ENCODE results near the gene MT1E. TPM values are rescaled to one million over a fixed set of nuclear protein-coding genes. Genes with fewer than 3 reads are reported as not detected.
"Not testable (repeated sequence)": the region's sequence is repeated elsewhere in the genome, so short reads cannot be mapped to it uniquely, and the experiment has no call there.

Gene MT1E
- total RNA-seq, 1 experiment from 2014 or later, result 383 TPM

GRCh38 chr16:56671691-56672090, 46.1 kb downstream of the MT1E start:
- POLR2A ChIA-PET; H3K4me1 ChIP-seq (ENCODE audit: control insufficient read depth in 1 of 2, insufficient read depth in 2 of 2, low read length in 2 of 2); H3K9ac ChIP-seq (ENCODE audit: low read length); H3K36me3 ChIP-seq (ENCODE audit: control insufficient read depth in 1 of 2, insufficient read depth in 2 of 2, low read length in 2 of 2); H3K4me2 ChIP-seq (ENCODE audit: low read length); CTCF ChIA-PET; ATAC-seq; BruUV-seq (replicated peaks); H3K27me3 ChIP-seq (ENCODE audit: insufficient read depth, low read length); intact Hi-C loops (cut with micrococcal nuclease); H3K9me2 ChIP-seq (ENCODE audit: insufficient read depth); H3K27ac ChIP-seq (ENCODE audit: low read depth, low read length); H3K79me2 ChIP-seq (ENCODE audit: insufficient read depth, low read length); H3K4me3 ChIP-seq (replicated peaks in 1 of 2; ENCODE audit: low read depth in 1 of 2, low read length in 2 of 2); DNase-seq (ENCODE audit: low read depth, low spot score); H3K9me3 ChIP-seq (ENCODE audit: control insufficient read depth in 1 of 2, insufficient read depth in 1 of 2, low read depth in 1 of 2, low read length in 2 of 2); H2AFZ ChIP-seq (ENCODE audit: low read depth, low read length, poor library complexity, severe bottlenecking); RAD21 ChIA-PET (ENCODE audit: low non-redundant PET in 1 of 2, low total read pairs in 2 of 2, uncharacterized antibody in 2 of 2, unreplicated experiment in 2 of 2); H4K20me1 ChIP-seq (ENCODE audit: insufficient read depth): not testable (repeated sequence)

GRCh38 chr16:56672171-56672570, 46.6 kb downstream of the MT1E start:
- H4K20me1 ChIP-seq (ENCODE audit: insufficient read depth); CTCF ChIA-PET; BruUV-seq (replicated peaks): not testable (repeated sequence)

DNA sequence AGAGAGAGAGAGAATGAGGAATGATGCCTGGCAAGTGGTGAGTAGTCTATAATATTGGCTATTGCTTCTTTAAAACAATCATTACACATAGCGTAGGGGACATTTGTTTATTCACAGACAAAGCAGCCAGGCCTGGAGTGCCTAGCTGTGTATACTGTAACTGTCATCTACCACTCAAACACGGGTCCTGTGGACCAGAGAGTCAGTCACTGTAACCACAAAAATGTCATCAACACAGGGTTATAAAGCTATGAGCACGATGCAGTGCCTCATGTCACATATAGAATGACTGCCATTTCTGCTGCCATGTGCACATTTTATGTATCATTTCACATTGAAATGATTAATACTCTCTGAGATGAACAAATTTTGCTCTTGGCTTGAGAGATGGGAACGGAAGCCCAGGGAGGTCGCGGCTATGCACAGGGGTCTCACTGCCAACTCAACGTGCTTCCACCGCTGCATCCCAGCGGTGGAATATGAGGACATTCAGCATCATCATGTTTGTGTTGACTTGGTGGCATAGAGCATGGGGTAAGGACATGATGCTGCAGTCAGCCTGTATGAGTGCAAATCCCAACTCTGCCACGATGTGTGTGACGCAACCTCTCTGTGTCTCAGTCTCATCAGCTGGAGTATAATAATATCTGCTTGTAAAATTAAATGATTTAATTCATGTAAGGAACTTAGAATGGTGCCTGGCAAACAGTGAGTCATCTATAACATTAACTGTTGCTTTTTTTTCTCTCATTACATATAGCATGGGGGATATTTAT, 47.4 kb downstream of the MT1E start:
- RAD21 ChIA-PET (ENCODE audit: low non-redundant PET in 1 of 2, low total read pairs in 2 of 2, uncharacterized antibody in 2 of 2, unreplicated experiment in 2 of 2), result no interaction called here
- Histone ChIP-seq H3K4me1 (ENCODE audit: control insufficient read depth in 1 of 2, insufficient read depth in 2 of 2, low read length in 2 of 2) (no peaks in the 10 kb centered on the region), H3K9me3 (ENCODE audit: control insufficient read depth in 1 of 2, insufficient read depth in 1 of 2, low read depth in 1 of 2, low read length in 2 of 2) (no peaks in the 10 kb centered on the region), H3K27me3 (ENCODE audit: insufficient read depth, low read length) (no peaks in the 10 kb centered on the region), H3K79me2 (ENCODE audit: insufficient read depth, low read length) (no peaks in the 10 kb centered on the region), H3K4me2 (ENCODE audit: low read length) (no peak overlapping the region), H3K9me2 (ENCODE audit: insufficient read depth) (no peaks in the 10 kb centered on the region), H4K20me1 (ENCODE audit: insufficient read depth) (no peaks in the 10 kb centered on the region), H3K9ac (ENCODE audit: low read length) (no peak overlapping the region), H3K36me3 (ENCODE audit: control insufficient read depth in 1 of 2, insufficient read depth in 2 of 2, low read length in 2 of 2) (no peaks in the 10 kb centered on the region), H3K27ac (ENCODE audit: low read depth, low read length) (no peak overlapping the region), H3K4me3 (replicated peaks in 1 of 2; ENCODE audit: low read depth in 1 of 2, low read length in 2 of 2) (no peak overlapping the region), H2AFZ (ENCODE audit: low read depth, low read length, poor library complexity, severe bottlenecking) (no peak overlapping the region)
- no peak for ATAC-seq
- intact Hi-C loops (cut with micrococcal nuclease), result no loop called here
- DNase-seq (ENCODE audit: low read depth, low spot score), result no peak
- BruUV-seq (replicated peaks), result no TSS peak
- POLR2A ChIA-PET, result interaction anchor here (1.6 kb wide), 1 partner anchor 10 kb away, joined by 5 read pairs; no protein-coding TSS in a partner anchor
- CTCF ChIA-PET, result no interaction called here
- TF ChIP-seq POLR2A (IDR thresholded peaks at IDR 0.05; ENCODE audit: borderline replicate concordance, extremely low read depth, insufficient read depth, insufficient read length), result no peak
- no peak for TF ChIP-seq CEBPB (IDR thresholded peaks at IDR 0.05; ENCODE audit: low read depth)
- TF ChIP-seq FOSL1 (IDR thresholded peaks at IDR 0.05; ENCODE audit: low read depth), result no peak
- no peak for TF ChIP-seq CBX3 (IDR thresholded peaks at IDR 0.05; ENCODE audit: low read depth)
- TF ChIP-seq EGR1 (IDR thresholded peaks at IDR 0.05; ENCODE audit: low read depth), result no peak
- TF ChIP-seq SIN3A (IDR thresholded peaks at IDR 0.05; ENCODE audit: low read depth), result no peak
- TF ChIP-seq ZBTB33 (IDR thresholded peaks at IDR 0.05; ENCODE audit: extremely low read depth, insufficient replicate concordance, low read length), result no peak
- TF ChIP-seq RAD21 (IDR thresholded peaks at IDR 0.05; ENCODE audit: low read depth), result no peak
- TF ChIP-seq SRF (IDR thresholded peaks at IDR 0.05; ENCODE audit: low read depth), result no peak
- TF ChIP-seq SP1 (IDR thresholded peaks at IDR 0.05; ENCODE audit: low read depth), result no peak
- no peak for TF ChIP-seq ZNF274 (IDR thresholded peaks at IDR 0.05; ENCODE audit: low read depth, low read length)
- no peak for TF ChIP-seq MAX (IDR thresholded peaks at IDR 0.05)
- no peak for TF ChIP-seq JUND (IDR thresholded peaks at IDR 0.05)

More at GRCh38 chr16:56672171-56672570, 46.6 kb downstream of the MT1E start:
- DNase-seq (ENCODE audit: low read depth, low spot score); RAD21 ChIA-PET (ENCODE audit: low non-redundant PET in 1 of 2, low total read pairs in 2 of 2, uncharacterized antibody in 2 of 2, unreplicated experiment in 2 of 2); POLR2A ChIA-PET; H3K4me3 ChIP-seq (replicated peaks in 1 of 2; ENCODE audit: low read depth in 1 of 2, low read length in 2 of 2); H3K4me1 ChIP-seq (ENCODE audit: control insufficient read depth in 1 of 2, insufficient read depth in 2 of 2, low read length in 2 of 2); H3K27me3 ChIP-seq (ENCODE audit: insufficient read depth, low read length); H3K9me2 ChIP-seq (ENCODE audit: insufficient read depth); H3K36me3 ChIP-seq (ENCODE audit: control insufficient read depth in 1 of 2, insufficient read depth in 2 of 2, low read length in 2 of 2); H3K9ac ChIP-seq (ENCODE audit: low read length); H3K27ac ChIP-seq (ENCODE audit: low read depth, low read length); ATAC-seq; H2AFZ ChIP-seq (ENCODE audit: low read depth, low read length, poor library complexity, severe bottlenecking); H3K4me2 ChIP-seq (ENCODE audit: low read length); H3K79me2 ChIP-seq (ENCODE audit: insufficient read depth, low read length); H3K9me3 ChIP-seq (ENCODE audit: control insufficient read depth in 1 of 2, insufficient read depth in 1 of 2, low read depth in 1 of 2, low read length in 2 of 2); intact Hi-C loops (cut with micrococcal nuclease): not testable (repeated sequence)
